Left ventricle myocardium inferior (tissue), 1 donor: ENCODE results near the gene CUX1. TPM values are rescaled to one million over a fixed set of nuclear protein-coding genes. Genes with fewer than 3 reads are reported as not detected.

ENCODE experiments used
- DNase-seq: peaks from one replicate; pipeline ENCODE4 v3.0.0-alpha.2; 2020
- H3K27ac ChIP-seq: fragments of 200-600 bp; replicated peaks from 2 replicates; pipeline ENCODE4 v1.8.0; 2021
- H3K27me3 ChIP-seq: fragments of 200-600 bp; 2 replicates; pipeline ENCODE4 v1.8.0; 2021; ENCODE audit warnings: low read depth
- H3K36me3 ChIP-seq: fragments of 200-600 bp; 2 replicates; pipeline ENCODE4 v1.8.0; 2021
- H3K4me1 ChIP-seq: fragments of 200-600 bp; 2 replicates; pipeline ENCODE4 v1.8.0; 2021
- H3K4me3 ChIP-seq: fragments of 200-600 bp; 2 replicates; pipeline ENCODE4 v1.8.0; 2021; ENCODE audit warnings: mild to moderate bottlenecking, moderate library complexity
- H3K9me3 ChIP-seq: fragments of 200-600 bp; replicated peaks from 2 replicates; pipeline ENCODE4 v1.8.0; 2021
- CTCF ChIP-seq: fragments of 200-600 bp; IDR thresholded peaks from 2 replicates; pipeline ENCODE4 v1.8.0; 2021; ENCODE audit warnings: antibody characterized with exemption, mild to moderate bottlenecking, borderline replicate concordance
- intact Hi-C: fragments of 100-400 bp; cut with micrococcal nuclease; formaldehyde crosslinking; loops from one replicate; pipeline ENCODE4 v1.11.0; 2022
- total RNA-seq: library from RNA; stranded (reverse); fragmentation: NEBNext Ultra II Directional; extraction: Animal tissue kit (Norgen Biotek cat#: 25700); gene quantifications from one replicate; pipeline ENCODE4 v1.2.1, GENCODE V29; 2021
- donor health status: DM: no; HTN: yes; CAD: no; lungs with severe emphysema.

CUX1 gene
- total RNA-seq, 1 donor from 2014 or later: 125 TPM

- no peak for TF ChIP-seq CTCF
- DNase-seq: no peak
- H3K27ac ChIP-seq: peak overlapping the region; percentile 84
- no peaks in the 10 kb centered on the region for H3K27me3 ChIP-seq
- no peaks in the 10 kb centered on the region for H3K9me3 ChIP-seq
- intact Hi-C loops: no loop called here
- H3K4me3 ChIP-seq: no peak overlapping the region
- peaks cover 82% of the 10 kb centered on the region for H3K4me1 ChIP-seq
- H3K36me3 ChIP-seq: no peaks in the 10 kb centered on the region
These were observed 121.8 kb downstream of the CUX1 start for GRCh38 chr7:101939136-101939695.

- no peak overlapping the region for H3K4me3 ChIP-seq
- peaks cover 81% of the 10 kb centered on the region for H3K4me1 ChIP-seq
- intact Hi-C loops: no loop called here
- H3K9me3 ChIP-seq: no peaks in the 10 kb centered on the region
- H3K27ac ChIP-seq: peak overlapping the region; percentile 84
- DNase-seq: no peak
- TF ChIP-seq CTCF: no peak
- H3K27me3 ChIP-seq: no peaks in the 10 kb centered on the region
- H3K36me3 ChIP-seq: no peaks in the 10 kb centered on the region
These were observed 122.7 kb downstream of the CUX1 start for GRCh38 chr7:101940151-101940550.

GRCh38 chr7:101940830-101941229 lies 123.4 kb downstream of the CUX1 start:
- TF ChIP-seq CTCF: no peak
- DNase-seq: no peak

GRCh38 chr7:101941481-101942383 lies 124.3 kb downstream of the CUX1 start:
- H3K4me1 ChIP-seq: peaks cover 81% of the 10 kb centered on the region
- no peaks in the 10 kb centered on the region for H3K9me3 ChIP-seq
- DNase-seq: no peak
- no peak overlapping the region for H3K4me3 ChIP-seq
- TF ChIP-seq CTCF: no peak
- H3K36me3 ChIP-seq: no peaks in the 10 kb centered on the region
- intact Hi-C loops: no loop called here
- peak overlapping the region; percentile 84 for H3K27ac ChIP-seq
- H3K27me3 ChIP-seq: no peaks in the 10 kb centered on the region

More at GRCh38 chr7:101940830-101941229, 123.4 kb downstream of the CUX1 start:
- no peak overlapping the region for H3K4me3 ChIP-seq
- H3K27ac ChIP-seq: peak overlapping the region; percentile 84
- intact Hi-C loops: no loop called here
- H3K27me3 ChIP-seq: no peaks in the 10 kb centered on the region
- H3K4me1 ChIP-seq: peaks cover 81% of the 10 kb centered on the region
- H3K36me3 ChIP-seq: no peaks in the 10 kb centered on the region
- H3K9me3 ChIP-seq: no peaks in the 10 kb centered on the region

GRCh38 chr7:101942603-101943210 lies 125.3 kb downstream of the CUX1 start:
- intact Hi-C loops: no loop called here
- Histone ChIP-seq H3K27ac (peak overlapping the region; percentile 84), H3K27me3 (no peaks in the 10 kb centered on the region), H3K4me3 (no peak overlapping the region), H3K36me3 (no peaks in the 10 kb centered on the region), H3K9me3 (no peaks in the 10 kb centered on the region), H3K4me1 (peaks cover 81% of the 10 kb centered on the region)
- TF ChIP-seq CTCF: no peak
- no peak for DNase-seq
